Globus pallidus (tissue), 1 donor: ENCODE data around the gene PRRC2B.

Experiments used
- DNase-seq: peaks from one replicate; pipeline ENCODE4 v3.0.0-alpha.2; 2015; ENCODE audit warnings: low spot score

PRRC2B gene

DNA sequence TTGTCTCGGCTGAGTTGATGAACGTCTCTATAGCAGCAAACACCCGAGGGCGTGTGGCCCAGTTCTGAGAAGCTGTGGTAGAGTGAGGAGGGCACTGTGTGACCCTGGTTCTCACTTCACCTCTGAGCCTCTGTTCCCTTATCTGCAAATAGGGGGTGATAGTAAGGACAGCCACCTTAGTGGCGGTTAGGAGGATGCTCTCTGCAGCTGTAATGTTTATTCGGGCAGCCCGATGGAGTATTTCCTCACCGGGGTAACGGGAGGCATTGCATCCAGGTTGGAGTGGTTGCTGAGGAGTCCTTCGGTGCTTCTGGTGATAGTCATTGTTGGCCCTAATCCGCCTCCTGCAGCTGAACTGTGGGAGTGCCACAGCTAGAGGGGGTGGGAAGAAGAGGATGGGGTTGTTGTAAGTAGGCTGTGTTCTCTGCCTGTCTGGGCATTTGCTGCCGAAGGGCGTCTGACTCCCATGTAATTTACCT, 13.9 kb downstream of the PRRC2B start:
- peak; percentile 81 for DNase-seq

GRCh38 chr9:131409458-131409992, 15.6 kb downstream of the PRRC2B start:
- DNase-seq: no peak

DNA sequence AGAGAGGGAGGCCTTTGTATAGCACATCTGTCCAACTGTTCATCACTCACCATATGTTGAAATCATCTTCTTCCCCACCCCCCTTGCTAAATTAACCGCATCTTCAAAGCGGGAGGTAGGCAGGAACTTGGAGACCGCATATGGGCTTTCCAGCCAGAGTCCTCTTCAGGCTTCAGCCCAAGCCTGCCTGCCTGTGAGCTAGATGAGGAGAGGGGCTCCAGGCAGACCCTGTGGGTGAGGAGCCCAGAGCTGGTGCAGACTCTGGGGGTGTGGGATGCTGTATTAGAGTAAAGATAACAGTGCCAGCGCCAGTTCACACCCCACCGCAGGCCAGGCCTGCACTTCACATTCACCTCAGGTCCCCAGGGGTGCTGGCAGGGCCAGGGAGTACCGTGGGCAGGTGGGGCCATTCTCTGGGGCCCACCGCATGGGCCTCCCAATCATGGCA, 16.2 kb downstream of the PRRC2B start:
- DNase-seq: no peak

DNA sequence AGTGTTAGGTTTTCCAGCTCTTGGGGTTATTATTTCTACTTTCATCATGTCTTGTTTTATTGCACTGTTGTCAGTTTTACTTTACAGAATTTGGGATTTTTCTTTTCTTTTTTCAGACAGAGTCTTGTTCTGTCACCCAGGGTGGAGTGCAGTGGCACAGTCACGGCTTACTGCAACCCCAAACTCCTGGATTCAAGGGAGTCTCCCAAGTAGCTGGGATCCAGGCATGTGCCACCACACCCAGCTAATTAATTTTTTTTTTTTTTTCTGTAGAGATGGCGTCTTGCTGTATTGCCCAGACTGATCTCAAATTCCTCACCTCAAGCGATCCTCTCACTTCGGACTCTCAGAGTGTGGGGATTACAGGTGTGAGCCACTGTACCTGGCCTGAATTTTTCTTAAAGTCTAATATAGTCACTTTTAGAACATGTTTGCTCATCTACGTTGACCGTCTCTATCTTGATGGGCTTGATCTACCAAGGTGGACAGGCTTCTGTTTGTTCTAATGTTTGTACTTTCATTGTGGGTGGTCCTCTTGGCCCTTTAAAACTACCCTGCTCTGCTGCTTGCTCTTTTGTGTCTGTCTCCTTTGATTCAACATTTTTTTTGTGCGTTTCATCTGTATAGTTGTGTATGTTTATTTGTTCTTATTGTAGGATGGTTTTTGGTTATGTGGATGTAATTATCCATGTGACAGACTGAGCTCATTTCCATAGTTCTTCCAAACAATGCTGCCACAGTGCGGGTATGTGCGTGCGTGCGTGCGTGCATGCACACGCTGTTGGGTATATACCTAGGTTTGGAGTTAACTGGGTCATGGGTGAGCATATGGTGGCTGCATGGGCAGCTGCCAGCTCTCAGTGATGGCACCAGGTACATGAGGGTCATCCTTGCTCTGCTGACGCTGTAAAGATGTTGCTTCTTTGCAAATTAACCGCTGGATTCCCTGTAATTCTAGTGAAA, 18.1 kb downstream of the PRRC2B start:
- peak; percentile 61 for DNase-seq

DNA sequence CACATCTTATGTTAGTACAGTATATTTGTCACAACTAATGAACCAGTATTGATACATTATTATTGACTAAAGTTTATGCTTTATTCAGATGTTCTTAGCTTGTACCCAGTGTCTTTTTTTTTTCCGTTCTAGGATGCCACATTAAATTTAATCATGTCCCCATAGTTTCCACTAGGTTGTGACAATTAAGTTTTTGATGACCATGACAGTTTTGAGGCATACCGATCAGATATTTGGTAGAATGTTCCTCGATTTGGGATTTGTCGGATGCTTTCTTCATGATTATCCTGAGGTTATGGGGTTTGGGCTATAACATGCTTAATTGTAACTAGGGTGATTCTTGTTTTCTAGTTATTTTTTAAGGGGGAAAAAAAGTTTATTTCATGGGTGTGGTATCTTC, 22.6 kb downstream of the PRRC2B start:
- DNase-seq: no peak

GRCh38 chr9:131417264-131418142, 23.6 kb downstream of the PRRC2B start:
- no peak for DNase-seq

- DNase-seq: peak; percentile 76
These were observed 24.5 kb downstream of the PRRC2B start for GRCh38 chr9:131418143-131419025.

GRCh38 chr9:131419026-131419614, 25.2 kb downstream of the PRRC2B start:
- DNase-seq: no peak

DNA sequence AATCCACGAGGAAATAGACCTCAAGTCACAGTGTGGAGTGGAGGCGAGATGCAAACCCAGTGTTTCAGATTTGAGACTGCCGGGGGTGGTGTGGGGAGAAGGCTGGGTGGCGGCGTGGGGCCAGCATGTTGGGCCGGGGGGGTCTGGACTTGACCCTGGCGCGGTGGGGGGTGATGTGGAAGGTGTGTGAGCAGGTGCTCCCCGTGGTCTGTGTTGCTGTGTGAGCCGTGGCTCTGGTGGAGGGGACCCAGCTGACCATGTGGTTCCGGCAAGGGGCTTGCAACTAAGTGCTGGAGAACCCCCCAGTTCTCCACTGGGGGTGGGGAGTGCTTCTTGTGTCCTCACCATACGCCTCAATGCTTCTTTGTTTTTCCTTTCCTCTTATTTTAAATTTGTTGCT, 25.8 kb downstream of the PRRC2B start:
- DNase-seq: no peak

- no peak for DNase-seq
These were observed 27.2 kb downstream of the PRRC2B start for GRCh38 chr9:131420980-131421624.

- DNase-seq: no peak
These were observed 27.8 kb downstream of the PRRC2B start for GRCh38 chr9:131421691-131422090.

- peak; percentile 35 for DNase-seq
These were observed 28.4 kb downstream of the PRRC2B start for GRCh38 chr9:131422241-131422792.

DNA sequence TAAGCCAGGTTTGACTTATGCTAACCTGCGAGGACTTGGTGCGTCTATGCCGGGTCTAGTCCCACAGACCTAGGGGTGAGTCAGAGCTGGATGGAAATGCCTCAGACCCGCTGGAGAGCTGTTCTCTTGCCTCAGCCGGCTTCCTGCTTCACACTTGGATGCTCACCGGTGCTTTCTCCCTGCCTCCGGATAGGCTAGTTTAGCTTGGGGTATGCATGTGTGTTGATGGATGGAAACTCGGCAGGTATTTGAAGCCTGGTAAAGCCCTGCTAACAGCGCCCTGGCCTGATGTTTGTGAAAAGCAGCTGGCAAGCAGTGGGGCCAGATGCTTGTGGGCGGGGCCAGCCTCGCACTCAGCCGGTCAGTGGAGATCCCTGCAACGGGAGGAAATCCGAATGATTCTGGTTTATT, 29.3 kb downstream of the PRRC2B start:
- DNase-seq: peak; percentile 77

DNA sequence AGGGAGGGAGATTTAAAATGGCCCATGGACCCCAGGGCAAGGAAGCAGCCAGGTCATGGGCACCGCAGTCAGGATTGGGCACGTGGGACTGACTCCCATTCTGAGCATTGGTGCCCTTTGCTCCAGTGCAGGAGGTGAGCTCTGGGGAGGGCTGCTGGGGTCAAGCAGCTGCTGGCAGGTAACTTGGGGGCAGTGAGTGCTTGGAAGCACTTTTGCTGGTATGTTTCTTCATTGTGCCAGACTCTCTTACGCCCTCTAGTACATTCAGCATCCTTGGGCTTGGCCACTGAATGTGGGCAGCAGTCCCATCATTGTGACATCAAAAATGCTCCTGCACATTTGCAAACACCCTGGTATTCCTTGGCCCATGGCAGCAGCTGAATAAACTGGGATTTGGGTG, 32.7 kb downstream of the PRRC2B start:
- DNase-seq: no peak

DNA sequence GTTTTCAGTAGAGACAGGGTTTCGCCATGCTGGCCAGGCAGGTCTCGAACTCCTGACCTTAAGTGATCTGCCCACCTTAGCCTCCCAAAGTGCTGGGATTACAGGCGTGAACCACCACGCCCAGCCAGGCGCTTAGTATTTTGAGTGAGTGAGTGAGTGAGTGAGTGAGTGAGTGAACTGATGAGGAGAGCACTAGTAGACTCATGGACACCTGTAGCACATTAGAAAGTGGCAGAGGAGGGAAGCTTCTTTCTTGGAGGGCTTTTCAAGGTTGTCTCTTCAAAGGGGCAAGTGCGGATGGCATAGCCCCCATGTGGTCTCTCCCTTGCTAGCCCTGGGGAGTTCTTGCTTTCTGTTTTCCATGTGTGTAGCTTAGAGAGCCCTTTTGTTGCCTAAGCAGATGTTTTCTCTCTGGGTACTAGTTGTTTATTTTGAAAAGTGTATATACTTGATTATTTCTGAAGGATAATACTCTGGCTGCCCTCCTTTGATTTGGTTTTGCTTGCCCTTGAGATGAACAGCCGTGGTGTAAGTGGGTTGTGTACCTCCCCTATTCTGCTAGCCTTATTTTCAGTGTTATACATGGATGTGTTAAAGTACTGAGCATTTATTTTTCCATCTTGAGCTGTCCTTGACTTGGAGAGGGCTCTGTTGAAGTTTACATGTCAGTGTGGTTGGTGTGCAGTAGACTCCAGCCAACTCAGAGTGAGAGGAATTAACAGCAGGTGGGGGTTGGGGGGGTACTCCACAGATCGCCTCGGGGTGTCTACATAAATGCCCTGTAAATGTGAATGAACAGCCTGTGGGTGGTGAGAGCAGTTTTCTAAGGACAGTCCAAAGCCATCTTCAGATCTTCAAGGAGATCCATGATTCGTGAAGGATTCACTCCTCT, 35.5 kb downstream of the PRRC2B start:
- no peak for DNase-seq

DNA sequence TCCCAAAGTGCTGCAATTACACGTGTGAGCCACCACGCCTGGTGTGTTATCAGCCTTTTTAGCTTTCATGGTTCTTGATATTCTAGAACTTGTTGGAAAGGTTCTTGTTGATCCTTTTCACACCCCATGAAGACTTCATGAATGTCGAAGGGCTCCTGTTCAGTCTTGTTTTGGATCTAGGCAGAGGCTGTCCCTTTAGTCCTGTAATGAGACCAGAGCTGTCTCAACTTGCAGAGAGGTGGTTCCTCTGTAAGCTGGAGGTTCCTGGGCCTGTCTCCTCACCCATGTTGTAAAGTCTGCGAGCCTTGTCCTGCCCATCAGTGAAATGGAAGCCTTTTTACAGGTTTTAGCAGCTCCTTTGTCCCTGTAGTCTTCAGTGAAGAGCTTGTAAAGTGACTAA, 38.2 kb downstream of the PRRC2B start:
- no peak for DNase-seq

DNA sequence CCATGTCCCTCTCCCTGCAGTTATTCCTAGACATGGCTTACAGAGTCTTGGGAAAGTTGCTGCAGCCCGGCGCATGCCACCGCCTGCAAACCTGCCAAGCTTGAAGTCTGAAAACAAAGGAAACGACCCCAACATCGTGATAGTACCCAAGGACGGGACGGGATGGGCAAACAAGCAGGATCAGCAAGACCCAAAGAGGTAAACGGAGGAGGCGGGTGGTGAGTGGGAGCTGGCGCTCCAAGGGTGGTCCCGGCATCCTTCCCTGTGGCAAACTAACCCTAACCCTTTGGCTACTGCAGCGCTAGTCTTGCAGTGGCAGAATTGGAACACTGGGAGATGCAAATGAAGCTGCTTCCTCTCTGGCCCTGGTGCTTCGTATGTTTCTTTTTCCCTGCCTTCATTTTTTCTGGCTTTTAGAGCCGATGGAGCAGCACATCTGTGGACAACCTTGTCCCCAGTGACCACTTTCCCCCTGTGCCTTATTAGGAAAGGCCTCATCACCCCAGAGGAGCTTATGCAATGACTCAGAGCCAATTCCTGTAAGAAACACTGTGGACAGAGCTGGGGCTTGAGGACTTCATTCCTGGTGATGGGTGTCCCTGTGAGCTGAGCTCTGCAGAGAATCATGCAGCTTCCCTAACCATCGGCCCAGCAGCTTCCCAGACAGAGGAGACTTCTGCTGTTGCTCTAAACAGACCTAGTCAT, 38.9 kb downstream of the PRRC2B start:
- DNase-seq: no peak

DNA sequence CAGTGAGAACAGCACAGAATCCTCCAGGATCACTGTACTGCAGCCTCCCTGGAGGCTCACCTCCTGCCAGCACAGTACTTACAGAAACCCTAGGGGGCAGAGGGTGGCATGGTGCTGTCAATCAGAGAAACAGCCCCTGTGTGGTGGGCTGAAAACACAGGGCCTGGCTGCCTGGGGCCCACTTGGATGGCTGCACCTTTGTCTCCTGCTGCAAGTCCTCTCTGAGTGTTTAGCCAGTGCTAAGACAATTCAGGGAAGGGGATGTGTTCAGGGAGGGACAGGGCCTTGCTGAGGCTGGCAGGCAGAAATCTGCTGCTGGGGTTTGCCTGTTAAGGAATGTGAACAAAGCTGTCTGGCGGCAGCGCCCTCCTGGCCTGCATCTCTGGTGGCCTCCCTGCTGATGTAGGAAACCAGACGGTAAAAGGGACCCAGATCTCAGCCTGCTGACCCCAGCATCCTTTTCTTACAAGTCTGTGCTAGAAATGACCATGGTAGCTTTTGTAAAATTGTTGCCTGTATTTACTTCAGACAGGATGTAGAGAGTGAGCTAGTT, 39.5 kb downstream of the PRRC2B start:
- no peak for DNase-seq
